KOPT-K1 (cell line): ENCODE measurements around the gene LYST.

Experiments used
- H3K27ac ChIP-seq: fragments of 200-600 bp; sonication (generic); 2 replicates; pipeline ENCODE4 v1.5.1; 2016; ENCODE audit warnings: antibody characterized with exemption, mild to moderate bottlenecking, low read depth, low read length; ENCODE audit not compliant: poor library complexity, severe bottlenecking
- H3K36me3 ChIP-seq: fragments of 200-600 bp; sonication (generic); 2 replicates; pipeline ENCODE4 v1.5.1; 2017; ENCODE audit warnings: antibody characterized with exemption, mild to moderate bottlenecking, low read length, moderate library complexity; ENCODE audit not compliant: insufficient read depth
- H3K9me3 ChIP-seq: fragments of 200-600 bp; sonication (generic); 2 replicates; pipeline ENCODE4 v1.5.1; 2017; ENCODE audit warnings: antibody characterized with exemption, low read length, mild to moderate bottlenecking; ENCODE audit not compliant: insufficient read depth, poor library complexity, severe bottlenecking

The LYST gene

GRCh38 chr1:235893840-235894239 lies 27.1 kb upstream of the LYST start:
- Histone ChIP-seq H3K27ac (no peak overlapping the region), H3K36me3 (no peaks in the 10 kb centered on the region), H3K9me3 (no peaks in the 10 kb centered on the region)

- Histone ChIP-seq H3K9me3 (no peaks in the 10 kb centered on the region), H3K27ac (no peak overlapping the region), H3K36me3 (no peaks in the 10 kb centered on the region)
Observed at GRCh38 chr1:235892734-235893413, 26.2 kb upstream of the LYST start.

GRCh38 chr1:235892202-235892601 lies 25.5 kb upstream of the LYST start:
- Histone ChIP-seq H3K9me3 (no peaks in the 10 kb centered on the region), H3K27ac (no peak overlapping the region), H3K36me3 (no peaks in the 10 kb centered on the region)

DNA sequence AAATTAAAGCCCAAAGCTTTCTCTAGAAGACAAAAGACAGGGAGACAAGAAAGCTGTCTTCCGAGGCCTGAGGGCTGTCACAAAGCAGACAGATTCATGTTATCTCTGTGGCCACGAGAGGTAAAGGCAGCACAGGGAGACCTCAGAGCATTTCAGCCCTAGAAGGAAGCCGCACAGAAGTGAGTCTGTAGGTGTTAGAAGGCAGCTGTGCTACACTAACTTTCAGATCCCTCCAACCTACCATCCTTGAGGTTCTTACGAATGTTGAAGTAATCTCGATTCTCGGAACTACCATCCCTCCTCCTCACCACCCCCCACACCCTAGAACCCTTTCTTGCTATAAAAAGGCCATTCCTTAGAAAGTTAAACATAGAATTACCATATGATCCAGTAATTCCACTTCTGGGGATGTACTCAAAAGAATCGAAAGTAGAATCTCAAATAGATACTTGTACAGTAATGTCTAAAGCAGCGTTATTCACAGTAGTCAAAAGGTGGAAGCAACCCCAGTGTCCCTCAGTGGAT lies 21.5 kb upstream of the LYST start:
- peak overlapping the region; percentile 29 for H3K27ac ChIP-seq
- H3K36me3 ChIP-seq = no peaks in the 10 kb centered on the region
- no peaks in the 10 kb centered on the region for H3K9me3 ChIP-seq

GRCh38 chr1:235887676-235888075 lies 21.0 kb upstream of the LYST start:
- Histone ChIP-seq H3K27ac (peak overlapping the region; percentile 23), H3K9me3 (no peaks in the 10 kb centered on the region), H3K36me3 (no peaks in the 10 kb centered on the region)

GRCh38 chr1:235885655-235886262 lies 19.1 kb upstream of the LYST start:
- no peaks in the 10 kb centered on the region for H3K9me3 ChIP-seq
- H3K27ac ChIP-seq = no peak overlapping the region
- H3K36me3 ChIP-seq = no peaks in the 10 kb centered on the region

DNA sequence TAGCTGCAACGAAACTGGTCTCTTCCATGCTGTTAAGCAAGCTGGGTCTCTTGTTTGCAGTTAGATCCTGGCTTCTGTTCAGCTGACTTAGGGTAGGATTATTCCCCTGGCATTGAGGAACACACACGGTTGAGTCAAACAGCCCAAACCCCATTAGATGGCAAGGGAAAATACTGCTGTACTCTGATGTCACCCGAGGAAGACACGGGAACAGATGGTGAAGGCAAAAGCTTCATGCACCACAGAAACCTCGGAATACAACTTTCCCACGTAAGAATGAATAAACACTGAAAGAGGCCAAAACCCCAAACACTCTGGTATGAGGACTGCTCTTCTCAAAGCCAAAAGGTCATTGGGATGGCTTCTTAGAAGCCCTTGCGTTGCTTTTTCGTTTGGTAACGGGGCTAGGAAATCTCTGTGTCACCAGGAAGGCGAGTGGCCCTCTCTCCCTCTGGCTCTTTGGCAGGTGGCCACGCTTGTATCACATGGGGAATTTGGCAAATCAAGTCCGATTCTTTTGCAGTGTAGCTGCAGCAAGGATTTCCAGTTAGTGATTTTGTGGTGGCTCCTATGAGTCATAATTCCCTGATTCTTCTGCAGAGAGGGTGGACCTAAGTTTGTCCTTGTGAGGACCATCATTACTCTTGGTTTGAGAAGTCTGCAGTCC lies 16.7 kb upstream of the LYST start:
- Histone ChIP-seq H3K9me3 (no peaks in the 10 kb centered on the region), H3K27ac (no peak overlapping the region), H3K36me3 (no peaks in the 10 kb centered on the region)

- Histone ChIP-seq H3K36me3 (no peaks in the 10 kb centered on the region), H3K9me3 (no peaks in the 10 kb centered on the region), H3K27ac (no peak overlapping the region)
Observed at GRCh38 chr1:235882816-235883215, 16.1 kb upstream of the LYST start.

- Histone ChIP-seq H3K9me3 (no peaks in the 10 kb centered on the region), H3K27ac (no peak overlapping the region), H3K36me3 (no peaks in the 10 kb centered on the region)
Observed at GRCh38 chr1:235881930-235882700, 15.4 kb upstream of the LYST start.

GRCh38 chr1:235878082-235878811 lies 11.5 kb upstream of the LYST start:
- Histone ChIP-seq H3K27ac (no peak overlapping the region), H3K9me3 (no peaks in the 10 kb centered on the region), H3K36me3 (no peaks in the 10 kb centered on the region)

DNA sequence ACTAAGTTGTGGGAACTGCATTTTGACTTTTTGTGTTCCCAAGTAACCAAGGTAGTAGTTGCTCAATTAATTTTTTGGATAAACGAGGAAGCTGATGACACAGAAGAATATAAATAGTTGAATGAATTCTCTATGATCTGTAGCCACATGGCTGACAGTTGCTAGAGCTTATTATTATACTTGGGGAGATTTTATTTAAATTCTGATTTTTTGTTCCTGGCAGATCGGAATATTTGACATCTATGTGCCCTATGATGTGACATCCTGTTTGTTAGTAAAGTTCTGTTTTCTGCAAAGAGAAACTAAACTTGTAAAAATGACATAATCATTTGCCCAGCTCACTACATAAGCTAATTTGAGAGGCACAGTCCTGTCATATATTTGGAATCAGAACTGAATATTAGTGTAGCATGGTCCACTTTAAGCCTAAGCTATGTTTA lies 9.7 kb upstream of the LYST start:
- Histone ChIP-seq H3K36me3 (no peaks in the 10 kb centered on the region), H3K9me3 (no peaks in the 10 kb centered on the region)

DNA sequence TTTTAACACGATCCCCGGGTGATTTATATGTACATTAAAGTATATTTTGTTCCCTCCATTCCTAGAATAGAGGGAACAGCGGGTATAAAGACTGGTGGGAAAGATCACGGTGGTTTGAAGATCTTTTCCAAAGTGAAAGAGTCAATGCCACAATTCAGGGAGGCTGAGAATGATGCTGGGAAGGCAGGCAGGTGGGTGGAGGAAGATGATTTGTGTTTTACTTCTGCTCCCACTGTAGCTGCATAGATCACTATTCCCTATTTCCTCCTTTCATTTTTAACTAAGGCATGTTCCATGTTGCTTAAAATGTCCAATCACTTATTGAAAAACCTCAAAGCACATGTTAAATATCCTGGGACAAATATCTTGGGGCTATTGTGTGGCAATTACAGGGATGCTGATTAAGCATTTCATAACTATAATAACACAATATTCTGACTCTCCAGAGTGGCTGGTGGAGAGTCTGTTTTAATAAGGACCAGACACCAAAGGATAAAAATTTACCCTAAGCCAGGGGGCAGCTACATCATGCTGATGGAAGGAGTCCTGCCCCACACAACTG lies 8.4 kb upstream of the LYST start:
- Histone ChIP-seq H3K27ac (no peak overlapping the region), H3K9me3 (no peaks in the 10 kb centered on the region), H3K36me3 (no peaks in the 10 kb centered on the region)

More for the DNA sequence above, 9.7 kb upstream of the LYST start:
- no peak overlapping the region for H3K27ac ChIP-seq

- no peak overlapping the region for H3K27ac ChIP-seq
- no peaks in the 10 kb centered on the region for H3K36me3 ChIP-seq
- H3K9me3 ChIP-seq = no peaks in the 10 kb centered on the region
Observed at GRCh38 chr1:235874261-235874660, 7.6 kb upstream of the LYST start.

GRCh38 chr1:235873571-235873970 lies 6.9 kb upstream of the LYST start:
- no peaks in the 10 kb centered on the region for H3K9me3 ChIP-seq

More at GRCh38 chr1:235873571-235873970, 6.9 kb upstream of the LYST start:
- no peaks in the 10 kb centered on the region for H3K36me3 ChIP-seq
- H3K27ac ChIP-seq = no peak overlapping the region
